ENCODE data around the gene COPS7A. TPM values are rescaled to one million over a fixed set of nuclear protein-coding genes. Genes with fewer than 3 reads are reported as not detected.

COPS7A gene, protein sequence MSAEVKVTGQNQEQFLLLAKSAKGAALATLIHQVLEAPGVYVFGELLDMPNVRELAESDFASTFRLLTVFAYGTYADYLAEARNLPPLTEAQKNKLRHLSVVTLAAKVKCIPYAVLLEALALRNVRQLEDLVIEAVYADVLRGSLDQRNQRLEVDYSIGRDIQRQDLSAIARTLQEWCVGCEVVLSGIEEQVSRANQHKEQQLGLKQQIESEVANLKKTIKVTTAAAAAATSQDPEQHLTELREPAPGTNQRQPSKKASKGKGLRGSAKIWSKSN
- 28.3 and 29.4 TPM in 2 replicates for total RNA-seq
- 27.8 TPM for total RNA-seq (2013)
- polyA plus RNA-seq, result 42.3 and 46.0 TPM in 2 replicates
- polyA minus RNA-seq, result 23.6 and 29.5 TPM in 2 replicates

DNA sequence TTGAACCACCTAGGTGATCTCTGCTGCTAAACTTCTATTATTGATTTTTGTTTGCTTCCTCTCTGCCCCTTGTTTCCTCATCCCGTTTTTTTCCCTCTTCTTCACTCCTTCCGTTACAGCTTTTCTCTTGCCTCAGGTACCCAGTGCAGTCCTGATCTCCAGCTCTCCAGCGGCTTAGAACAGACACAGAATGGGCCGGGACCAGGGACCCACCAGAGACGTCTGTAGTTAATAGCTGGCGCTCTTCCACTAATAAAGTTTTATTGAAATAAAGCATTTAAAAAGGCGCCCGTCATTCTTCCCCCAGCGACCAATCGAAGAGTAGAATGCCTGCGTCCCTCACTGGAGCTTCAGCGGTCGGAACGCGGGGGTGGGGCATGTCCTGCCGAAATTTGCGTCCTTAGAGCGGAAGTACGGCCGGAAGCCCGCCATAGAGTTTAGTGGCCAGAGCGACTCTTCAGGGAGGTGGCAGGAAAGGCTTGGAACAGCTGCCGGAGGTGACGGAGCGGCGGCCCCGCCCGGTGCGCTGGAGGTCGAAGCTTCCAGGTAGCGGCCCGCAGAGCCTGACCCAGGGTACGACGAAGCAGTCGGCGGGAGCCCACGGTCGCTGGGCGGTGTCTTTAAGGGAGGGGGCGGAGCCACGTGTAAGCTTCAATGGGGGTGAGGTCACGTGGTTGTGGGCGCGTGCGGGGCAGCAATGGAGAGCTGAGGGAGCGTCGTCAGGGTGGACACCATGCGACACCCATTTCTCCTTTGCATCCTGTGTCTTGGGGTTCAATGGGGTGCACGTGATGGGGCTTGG is at the start of gene COPS7A:
Gene COPS7A, plus strand, starts transcription at position 440 of the 802 bp plus-strand sequence. CDS start 611 bp downstream, outside the sequence.
- intact Hi-C loops (cut with micrococcal nuclease), result loop anchor here (1.0 to 2.0 kb wide), 6 partner anchors 27 to 149 kb away; partner anchors contain the start of genes CHD4, ING4, MLF2 and SPSB2
- peak within 1 kb of the TSS; percentile 64 for H3K9ac ChIP-seq (ENCODE audit: low read length)
- CTCF ChIA-PET, result interaction anchor here (0.6 to 3.6 kb wide), 20 partner anchors 11 to 426 kb away, joined by 3 to 34 read pairs (median 4); partner anchors contain the start of genes CDCA3, MLF2, NOP2 and PTMS

More for the DNA sequence above, at the start of gene COPS7A:
- under 1% methylated on average over 45 of the region's 49 CpGs for WGBS (ENCODE audit: insufficient coverage)
- Histone ChIP-seq H3K79me2 (ENCODE audit: control insufficient read depth, insufficient read depth, low read length) (peaks cover 13% of the 10 kb centered on the region), H4K20me1 (ENCODE audit: control insufficient read depth, insufficient read depth, low read length, poor library complexity, severe bottlenecking) (no peaks in the 10 kb centered on the region), H3K4me3 (ENCODE audit: control extremely low read depth in 1 of 5, extremely low read depth in 1 of 5, insufficient read depth in 1 of 5, low read depth in 2 of 5, low read length in 4 of 5) (peak within 1 kb of the TSS; percentile 53 to 65 (median 63)), H3K9me3 (ENCODE audit: control extremely low read depth in 1 of 3, control insufficient read depth in 2 of 3, insufficient read depth in 1 of 3, low read length in 2 of 3) (no peaks in the 10 kb centered on the region), H3K27me3 (replicated peaks in 1 of 4; ENCODE audit: control extremely low read depth in 1 of 4, control insufficient read depth in 3 of 4, insufficient read depth in 4 of 4, low read length in 3 of 4) (no peaks in the 10 kb centered on the region), H3K27ac (ENCODE audit: low read length in 2 of 2) (peak within 1 kb of the TSS; percentile 81 to 86), H3K36me3 (replicated peaks in 1 of 2; ENCODE audit: control extremely low read depth in 1 of 2, control insufficient read depth in 1 of 2, extremely low read depth in 1 of 2, insufficient read depth in 2 of 2, low read length in 1 of 2) (peaks cover 2 to 18% of the 10 kb centered on the region in 2 experiments), H3K4me2 (replicated peaks; ENCODE audit: low read depth, low read length, poor library complexity, severe bottlenecking) (peak within 1 kb of the TSS; percentile 79), H2AFZ (ENCODE audit: insufficient read depth, low read depth, low read length, poor library complexity, severe bottlenecking) (peak within 1 kb of the TSS; percentile 91), H3K4me1 (ENCODE audit: control insufficient read depth in 2 of 2, insufficient read depth in 2 of 2, low read length in 2 of 2) (peaks cover 13 to 17% of the 10 kb centered on the region in 2 donors)
- ATAC-seq (ENCODE audit: low read depth) (peak; percentile 89), DNase-seq (peak; percentile 98)
- POLR2A ChIA-PET, result interaction anchor here (0.5 to 2.2 kb wide), 21 partner anchors 22 to 253 kb away, joined by 3 to 51 read pairs (median 5); partner anchors contain the start of genes C12orf57, CDCA3, EMG1 and GAPDH
- Mint-ChIP-seq H3K4me1 (peaks cover 19% of the 10 kb centered on the region), H3K9me3 (ENCODE audit: insufficient read depth) (no peaks in the 10 kb centered on the region), H3K27me3 (no peaks in the 10 kb centered on the region), H3K27ac (peak within 1 kb of the TSS; percentile 94), H3K4me3 (peak within 1 kb of the TSS; percentile 91)
- TF ChIP-seq, protein P1, sequence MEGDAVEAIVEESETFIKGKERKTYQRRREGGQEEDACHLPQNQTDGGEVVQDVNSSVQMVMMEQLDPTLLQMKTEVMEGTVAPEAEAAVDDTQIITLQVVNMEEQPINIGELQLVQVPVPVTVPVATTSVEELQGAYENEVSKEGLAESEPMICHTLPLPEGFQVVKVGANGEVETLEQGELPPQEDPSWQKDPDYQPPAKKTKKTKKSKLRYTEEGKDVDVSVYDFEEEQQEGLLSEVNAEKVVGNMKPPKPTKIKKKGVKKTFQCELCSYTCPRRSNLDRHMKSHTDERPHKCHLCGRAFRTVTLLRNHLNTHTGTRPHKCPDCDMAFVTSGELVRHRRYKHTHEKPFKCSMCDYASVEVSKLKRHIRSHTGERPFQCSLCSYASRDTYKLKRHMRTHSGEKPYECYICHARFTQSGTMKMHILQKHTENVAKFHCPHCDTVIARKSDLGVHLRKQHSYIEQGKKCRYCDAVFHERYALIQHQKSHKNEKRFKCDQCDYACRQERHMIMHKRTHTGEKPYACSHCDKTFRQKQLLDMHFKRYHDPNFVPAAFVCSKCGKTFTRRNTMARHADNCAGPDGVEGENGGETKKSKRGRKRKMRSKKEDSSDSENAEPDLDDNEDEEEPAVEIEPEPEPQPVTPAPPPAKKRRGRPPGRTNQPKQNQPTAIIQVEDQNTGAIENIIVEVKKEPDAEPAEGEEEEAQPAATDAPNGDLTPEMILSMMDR (IDR thresholded peaks at IDR 0.05), result no peak
- no peak for TF ChIP-seq EZH2 (IDR thresholded peaks at IDR 0.05; ENCODE audit: borderline replicate concordance, insufficient read depth, low read depth, low read length, poor library complexity, severe bottlenecking)

Data from B cell (primary cell).